Measurements from ENCODE around the gene AGPAT3.

- TF ChIP-seq CTCF (IDR thresholded peaks at IDR 0.05) (no peak), EZH2phosphoT487 (IDR thresholded peaks at IDR 0.05) (no peak)
Observed at GRCh38 chr21:43909741-43910400, 44.8 kb downstream of the AGPAT3 start.
